HG03280 (cell line): Measurements from ENCODE around the gene FHAD1.

Experiments used
- ATAC-seq: cut with Tn5 transposase; IDR thresholded peaks from one replicate; pipeline ENCODE4 v1.9.1; 2021; ENCODE audit warnings: mild to moderate bottlenecking, moderate library complexity; ENCODE audit not compliant: unreplicated experiment

The FHAD1 gene

DNA sequence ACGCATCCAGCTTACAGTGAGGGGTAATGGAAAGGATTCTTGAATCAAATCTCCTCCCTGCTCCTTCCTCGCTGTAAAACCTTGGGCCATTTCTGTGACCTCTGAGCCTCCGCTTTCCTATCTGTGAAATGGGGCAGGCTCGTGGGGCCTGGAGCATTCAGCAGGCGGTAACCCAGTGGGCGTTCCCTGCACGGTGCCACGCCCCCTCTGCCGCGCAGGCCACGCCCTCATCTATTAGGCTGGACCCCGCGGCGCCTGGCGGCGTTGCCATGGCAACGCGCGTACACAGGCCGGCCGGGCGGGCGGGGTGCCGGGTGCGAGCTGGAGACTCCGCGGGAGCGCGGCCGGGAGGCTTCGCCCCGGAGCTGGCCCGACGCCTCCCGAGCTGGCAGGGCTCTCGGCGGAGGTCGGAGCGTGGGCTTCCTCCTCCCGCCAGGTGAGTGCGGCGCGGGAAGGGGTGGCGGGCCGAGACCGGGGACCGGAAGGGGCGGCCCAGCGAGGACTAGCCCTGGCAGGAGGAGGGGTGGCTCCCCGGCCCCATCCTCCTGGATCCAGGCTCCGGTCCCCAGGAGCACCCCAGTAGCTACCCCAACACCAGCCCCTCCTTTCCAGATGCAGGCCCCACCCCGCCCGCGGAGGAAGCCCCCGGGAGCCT lies at the start of gene FHAD1:
Gene FHAD1 (plus strand): TSS at position 264 of the 655 bp plus-strand sequence. CDS start 4,562 bp downstream, outside the sequence.
- ATAC-seq, result no peak

DNA sequence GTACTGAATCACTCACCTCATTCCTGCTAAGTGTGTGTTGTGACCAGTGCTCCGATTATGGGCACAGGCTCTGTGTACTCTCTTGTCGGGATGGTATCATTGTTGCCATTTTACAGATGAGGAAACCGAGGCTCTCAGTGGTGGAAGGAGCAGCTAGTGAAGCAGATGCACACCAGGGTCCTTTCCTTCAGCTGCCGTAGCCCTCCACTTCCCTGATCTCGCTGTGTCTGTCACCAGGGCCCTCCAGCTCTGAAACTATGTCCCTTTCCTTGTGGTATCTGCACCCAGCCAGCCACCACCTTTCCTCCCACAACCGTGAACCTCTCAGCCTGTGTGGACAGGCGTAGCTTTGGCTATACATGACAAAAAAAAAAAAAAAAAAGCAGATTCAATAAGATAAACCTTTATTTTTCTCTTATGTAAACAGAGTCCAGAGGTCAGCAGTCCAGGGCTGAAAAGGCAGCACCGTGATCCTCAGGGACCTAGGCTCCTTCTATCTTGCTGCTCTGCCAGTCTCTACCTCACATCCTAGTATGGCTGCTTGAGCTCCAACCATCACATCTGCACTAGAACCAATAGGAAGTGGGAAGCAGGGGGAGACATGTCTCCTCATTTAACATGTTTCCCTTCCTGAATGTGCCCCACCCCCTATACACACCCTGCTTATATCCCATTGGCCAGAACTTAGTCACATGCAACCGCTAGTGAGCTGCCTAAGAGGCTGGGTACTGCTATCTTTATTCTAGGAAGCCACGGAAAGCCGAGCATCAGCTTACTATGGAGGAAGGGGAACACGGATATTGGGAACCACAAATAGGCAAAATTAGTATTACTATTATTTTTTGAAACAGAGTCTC lies 49.2 kb upstream of the FHAD1 start:
- ATAC-seq, result no peak

DNA sequence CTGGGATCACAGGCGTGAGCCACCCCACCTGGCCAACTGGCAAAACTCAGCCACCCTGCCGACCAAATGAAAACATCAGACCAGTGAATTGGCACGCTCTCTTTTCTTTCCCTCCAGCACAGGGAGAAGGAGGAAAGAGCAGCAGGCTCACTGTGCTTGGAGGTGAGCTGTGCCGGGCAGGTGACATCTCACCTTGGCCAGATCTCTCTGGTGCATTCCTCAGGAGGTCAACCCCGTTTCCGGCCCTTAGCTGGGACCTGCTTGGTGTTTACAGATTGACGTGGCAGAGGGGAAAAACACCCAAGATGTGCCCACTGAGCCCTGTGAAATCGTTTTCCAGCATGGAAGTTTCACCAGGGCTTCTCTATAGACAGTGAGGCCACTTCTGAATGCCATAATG lies 48.3 kb upstream of the FHAD1 start:
- ATAC-seq, result no peak

DNA sequence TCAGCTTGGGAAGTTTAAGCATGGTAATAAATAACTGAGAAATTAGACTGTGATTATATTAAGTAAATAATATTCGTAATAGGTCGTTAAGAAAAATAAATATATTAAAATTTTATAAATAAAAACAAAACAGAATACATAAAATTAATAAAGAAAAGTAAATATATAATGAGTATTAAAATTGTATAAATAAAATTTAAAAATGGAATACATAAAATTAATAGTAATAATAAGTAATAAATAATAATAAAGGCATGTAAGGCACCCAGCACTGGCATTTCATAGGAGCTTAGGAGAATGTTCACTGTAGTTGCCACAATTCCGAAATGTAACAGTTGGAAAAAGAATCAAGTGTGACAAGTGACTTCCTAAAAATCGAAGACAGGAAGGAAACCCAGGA lies 45.8 kb upstream of the FHAD1 start:
- no peak for ATAC-seq

DNA sequence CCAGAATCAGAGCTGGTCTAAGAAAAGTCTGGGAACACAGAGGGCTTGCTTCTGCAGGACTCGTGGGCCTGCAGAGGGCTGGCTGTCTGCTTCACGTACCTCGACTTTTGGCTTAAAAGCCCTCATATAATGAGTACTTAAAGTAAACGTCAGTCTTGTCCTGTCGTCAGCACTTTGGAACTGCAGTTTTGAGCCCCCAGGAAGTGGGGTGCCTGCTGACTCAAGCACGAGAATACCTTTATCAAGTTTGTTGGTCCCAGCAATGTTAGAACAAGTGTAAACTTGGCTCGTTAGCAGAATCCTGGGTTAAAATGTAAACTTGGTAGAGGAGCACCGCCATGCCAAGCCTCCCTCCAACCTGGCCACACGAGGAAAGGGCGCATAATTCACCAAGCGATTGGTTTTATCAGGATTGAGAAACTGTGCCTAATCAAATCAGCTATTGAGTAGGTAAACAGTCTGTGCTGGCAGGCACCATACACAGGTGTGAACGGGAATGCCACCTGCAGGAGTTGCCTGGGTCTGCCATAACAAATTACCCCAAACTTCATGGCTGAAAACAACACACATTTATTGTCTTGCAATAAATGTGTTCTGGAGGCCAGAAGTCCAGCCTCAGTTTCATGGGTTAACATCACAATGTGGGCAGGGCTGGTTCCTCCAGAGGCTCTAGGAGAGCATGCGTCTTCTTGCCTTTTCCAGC lies 45.0 kb upstream of the FHAD1 start:
- no peak for ATAC-seq

DNA sequence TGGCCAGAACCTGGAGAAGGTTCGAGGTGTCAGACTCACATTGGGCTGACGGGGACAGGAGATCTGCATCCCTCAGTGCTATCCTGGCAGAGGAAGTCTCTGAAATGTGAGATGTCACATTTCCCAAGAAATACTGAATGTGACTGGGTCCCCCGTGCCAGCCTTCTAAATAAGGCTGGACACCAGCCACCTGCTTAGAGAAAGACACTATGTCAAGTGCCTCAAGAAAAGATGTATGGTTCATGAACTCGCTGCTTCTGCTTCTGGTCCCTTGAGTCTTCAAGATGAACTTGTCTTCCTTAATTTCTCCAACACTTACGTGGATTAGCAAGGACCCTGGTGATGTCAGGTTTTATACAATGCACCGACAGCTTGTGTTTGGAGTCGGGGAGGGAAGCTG lies 42.1 kb upstream of the FHAD1 start:
- no peak for ATAC-seq

DNA sequence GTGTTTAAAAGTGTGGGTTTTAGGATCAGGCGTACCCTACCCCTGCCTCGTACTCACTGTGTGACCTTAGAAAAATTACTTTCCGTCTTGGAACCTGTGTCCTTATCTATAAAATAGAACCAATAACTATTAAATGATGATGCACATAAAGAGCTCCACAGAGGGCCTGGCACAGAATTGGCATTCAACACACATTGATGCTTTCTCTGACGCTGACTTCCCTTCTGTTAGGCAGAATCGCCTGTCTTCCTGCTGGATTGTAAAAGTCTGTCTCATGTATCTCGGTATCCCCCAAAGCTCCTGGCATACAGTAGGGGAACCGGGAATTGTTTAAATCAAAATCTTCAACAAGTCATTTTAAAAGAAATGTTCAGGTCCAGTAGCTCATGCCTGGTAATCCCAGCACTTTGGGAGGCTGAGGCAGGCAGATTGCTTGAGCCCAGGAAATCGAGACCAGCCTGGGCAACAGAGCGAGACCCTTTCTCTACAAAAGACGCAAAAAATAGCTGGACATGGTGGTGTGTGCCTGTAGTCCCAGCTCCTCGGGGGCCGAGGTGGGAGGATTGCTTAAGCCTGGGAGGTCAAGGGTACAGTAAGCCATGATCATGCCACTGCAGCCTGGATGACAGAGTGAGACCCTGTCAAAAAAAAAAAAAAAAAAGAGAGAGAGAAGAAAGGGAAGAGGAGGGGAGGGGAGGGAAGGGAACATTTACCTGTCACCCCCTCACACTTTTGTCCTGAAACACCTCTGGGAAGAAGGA lies 41.3 kb upstream of the FHAD1 start:
- ATAC-seq, result no peak

DNA sequence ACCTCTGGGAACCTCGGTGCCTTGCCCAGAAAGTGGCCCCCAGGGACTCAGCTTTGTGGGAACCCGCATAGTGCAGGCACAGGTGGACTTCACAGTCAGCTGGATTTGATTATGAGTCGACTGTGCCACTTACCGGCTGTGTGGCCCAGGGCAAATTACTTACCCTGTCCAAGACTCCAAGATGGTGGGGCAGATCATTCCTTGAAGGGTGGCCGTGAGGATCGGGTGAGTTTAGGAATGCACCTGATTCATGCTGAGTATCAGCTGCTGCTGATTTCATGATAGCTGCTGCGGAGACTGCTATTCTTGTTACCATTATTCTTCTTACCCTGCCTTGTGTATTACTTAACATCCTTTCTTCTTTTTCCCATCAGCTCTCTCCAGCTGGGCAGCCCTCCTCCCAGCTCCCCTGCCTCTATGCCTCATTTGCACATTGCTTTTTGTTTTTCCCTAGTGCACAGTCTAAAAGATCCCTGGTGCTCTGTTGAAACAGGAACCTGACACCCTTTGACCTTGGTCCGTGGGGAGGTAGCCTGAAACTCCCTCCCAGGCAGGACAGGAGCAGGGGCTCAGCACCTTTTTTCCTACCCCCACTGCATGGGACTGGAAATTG lies 40.5 kb upstream of the FHAD1 start:
- ATAC-seq, result no peak

DNA sequence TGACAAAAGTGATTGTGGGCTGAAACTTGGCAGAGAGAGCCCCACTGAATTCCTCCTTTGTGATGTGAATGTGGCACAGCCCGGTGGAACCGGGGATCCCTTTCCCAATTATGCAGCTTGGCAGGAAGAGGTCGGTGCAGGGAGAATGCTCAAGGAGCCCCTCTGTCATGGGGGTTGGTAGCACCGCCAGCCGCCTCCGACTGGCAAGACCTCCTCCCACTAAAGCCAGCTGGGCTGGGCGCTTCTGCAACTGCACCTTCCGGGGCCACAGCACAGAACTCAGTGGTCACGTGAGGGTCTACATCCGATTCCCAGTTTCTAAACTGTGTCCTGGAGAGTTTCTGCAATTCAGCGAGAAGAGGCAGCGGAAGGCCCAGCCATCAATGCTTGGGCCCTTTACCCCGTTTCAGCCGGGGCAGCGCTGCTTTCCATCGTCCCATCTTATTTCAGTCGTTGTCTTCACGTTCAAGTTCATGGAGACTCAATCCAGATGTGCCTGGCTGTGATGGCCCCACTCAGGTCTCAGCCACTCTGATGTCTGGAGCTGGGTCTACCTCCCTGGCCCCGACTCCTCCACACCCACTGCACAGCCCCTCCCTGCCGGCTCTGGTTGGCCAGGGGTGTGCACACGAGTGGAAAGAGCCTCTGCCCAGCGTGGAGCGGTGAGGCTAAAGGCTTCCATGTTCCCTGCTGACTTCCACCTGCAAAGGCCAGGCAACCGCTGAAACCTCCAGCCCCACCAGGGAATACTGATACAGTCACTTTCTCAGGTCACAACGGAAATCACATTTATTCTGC lies 39.8 kb upstream of the FHAD1 start:
- ATAC-seq, result no peak

DNA sequence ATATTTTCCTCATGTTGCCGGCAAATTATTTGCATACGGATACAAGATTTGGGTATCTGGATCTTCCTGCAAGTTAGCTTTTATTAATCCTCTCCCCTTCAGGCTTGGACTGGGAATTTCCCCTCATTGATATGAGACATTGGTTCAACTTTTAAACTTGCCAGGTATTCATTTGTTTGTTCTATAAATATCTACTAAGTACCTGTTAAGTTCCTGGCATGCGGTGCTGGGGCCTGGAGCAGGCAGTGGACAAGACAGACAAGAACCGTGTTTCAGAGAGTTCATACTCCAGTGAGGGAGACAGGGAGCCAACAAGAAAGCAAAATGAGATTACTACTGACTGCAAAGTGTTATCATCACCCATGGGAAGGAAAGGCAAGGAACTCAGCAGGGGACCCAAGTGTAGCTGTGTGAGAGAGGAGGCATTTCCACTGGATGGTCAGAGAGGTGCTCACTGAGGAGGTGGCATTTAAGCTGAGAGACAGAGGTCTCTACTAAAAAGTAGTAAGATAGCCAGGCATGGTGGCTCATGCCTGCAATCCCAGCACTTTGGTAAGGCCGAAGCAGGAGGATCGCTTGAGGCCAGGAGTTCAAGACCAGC lies 39.1 kb upstream of the FHAD1 start:
- ATAC-seq, result no peak

DNA sequence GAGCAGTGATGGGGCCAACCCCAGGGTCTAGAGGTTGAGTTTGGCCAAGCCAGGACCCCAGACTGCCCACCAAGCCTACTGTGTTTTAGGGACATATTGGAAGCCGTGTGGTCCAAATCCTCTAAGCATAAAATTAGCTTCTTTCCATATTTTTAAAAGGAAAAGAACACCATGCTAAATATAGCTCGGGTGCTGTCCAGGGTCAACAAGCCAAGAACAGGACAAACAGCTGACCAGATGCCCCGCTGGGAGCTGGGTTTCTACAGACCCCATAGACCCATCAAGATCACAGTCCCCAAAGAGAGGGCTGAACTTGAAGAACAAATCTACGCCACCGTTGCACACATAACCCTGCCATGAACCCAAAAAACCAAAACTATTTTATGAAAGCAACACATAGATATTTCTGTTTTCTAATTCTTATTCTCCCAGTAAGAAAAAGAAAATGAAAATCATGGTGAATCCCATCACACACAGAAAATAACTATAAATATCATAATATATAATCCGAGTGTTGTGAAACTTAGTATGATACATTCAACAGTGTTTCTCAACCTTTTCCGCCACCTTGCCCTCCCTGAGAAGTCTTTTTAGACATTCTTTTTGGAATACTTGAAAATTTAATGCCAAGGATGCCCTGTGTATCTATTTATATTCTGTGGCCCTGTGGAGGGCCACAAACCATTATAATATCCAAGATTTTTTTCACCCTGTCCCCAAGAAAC lies 36.2 kb upstream of the FHAD1 start:
- no peak for ATAC-seq

DNA sequence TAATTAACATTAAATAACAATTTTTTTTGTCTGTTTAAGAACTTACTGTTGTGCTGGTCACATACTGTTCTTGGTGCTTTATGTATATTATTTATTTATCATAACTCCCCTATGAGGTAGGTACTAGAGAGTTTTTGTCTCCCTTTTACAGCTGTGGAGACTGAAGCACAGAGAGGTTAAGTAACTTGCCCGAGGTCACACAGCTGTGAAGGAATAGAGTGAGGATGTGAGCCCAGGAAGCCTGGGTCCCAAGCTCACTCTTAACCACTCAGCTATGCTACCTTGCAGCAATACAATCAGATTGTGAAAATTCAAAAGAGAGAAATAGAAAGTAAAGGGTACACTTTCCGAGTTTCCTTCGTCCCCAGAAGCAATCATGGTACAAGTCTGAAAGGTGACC lies 35.6 kb upstream of the FHAD1 start:
- no peak for ATAC-seq

DNA sequence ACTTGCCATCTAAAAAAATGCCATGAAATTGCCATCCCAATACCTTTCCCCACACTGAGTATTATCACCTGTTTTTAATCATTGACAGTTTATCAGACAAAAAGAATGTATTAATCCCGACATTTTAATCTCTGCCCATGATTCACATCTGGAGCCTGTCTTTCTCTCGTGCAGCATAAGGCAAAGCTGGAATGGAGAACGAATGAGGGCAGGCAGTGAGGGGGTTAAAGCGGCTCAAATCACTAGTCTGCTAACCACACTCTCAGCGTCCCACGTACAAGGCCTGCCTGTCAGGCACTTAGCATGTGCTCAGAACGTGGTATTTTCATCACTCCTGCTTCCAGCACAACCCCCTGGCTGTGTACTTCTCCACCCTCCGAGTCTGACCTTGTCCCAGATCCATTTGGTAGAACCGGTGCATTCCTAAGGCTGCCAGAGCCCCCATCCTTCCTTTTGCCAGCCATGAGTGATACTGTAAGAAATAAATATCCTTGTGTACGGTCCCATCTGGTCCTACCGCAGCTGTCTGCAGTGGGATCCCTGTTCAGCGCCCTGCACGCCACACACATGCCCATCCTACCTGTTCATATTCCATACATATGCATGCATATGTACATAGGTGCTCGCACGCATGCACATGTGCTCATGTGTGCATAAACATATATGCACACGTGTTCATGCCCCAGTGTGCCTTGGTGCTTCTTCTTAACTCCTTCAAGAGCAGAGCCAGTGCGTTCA lies 34.6 kb upstream of the FHAD1 start:
- no peak for ATAC-seq

DNA sequence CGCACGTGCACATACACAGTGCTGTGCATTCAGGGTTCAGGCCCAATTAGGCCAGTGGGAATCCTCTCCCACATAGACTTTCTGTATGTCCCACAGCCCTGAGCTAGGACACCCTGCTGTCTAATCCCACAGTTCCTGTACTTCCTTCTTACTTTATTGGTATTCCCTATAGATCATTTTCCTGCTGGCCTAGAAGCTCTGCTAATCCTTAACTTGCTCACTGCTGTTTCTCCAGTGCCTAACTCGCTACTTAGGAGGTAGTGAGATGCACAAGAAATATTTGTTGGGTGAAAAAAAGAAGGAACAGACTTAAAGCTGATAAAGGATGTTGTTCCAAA lies 34.1 kb upstream of the FHAD1 start:
- ATAC-seq, result no peak

DNA sequence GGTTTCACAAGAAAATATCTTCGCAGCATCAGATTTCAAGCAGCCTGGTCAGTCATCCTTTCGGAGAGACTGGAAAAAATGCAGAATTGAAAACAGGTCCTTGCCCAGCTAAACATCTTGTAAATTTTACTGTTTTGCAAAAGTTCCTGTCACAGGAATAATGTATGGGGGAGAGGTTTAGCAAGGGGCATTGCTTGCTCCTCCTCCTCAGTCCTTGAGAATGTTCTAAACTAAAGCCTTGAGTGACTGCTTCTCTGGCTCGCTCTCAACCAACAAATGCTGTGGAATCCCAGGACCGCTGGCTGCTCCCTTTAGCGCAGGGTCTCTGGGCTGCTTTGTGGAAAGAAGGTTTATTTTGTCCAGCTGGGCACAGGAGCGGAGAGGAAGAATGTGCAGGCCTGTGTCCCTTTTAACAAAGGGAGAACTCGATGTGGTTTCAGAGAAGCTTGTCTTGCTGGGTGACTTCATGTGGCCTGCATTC lies 33.6 kb upstream of the FHAD1 start:
- ATAC-seq, result no peak

DNA sequence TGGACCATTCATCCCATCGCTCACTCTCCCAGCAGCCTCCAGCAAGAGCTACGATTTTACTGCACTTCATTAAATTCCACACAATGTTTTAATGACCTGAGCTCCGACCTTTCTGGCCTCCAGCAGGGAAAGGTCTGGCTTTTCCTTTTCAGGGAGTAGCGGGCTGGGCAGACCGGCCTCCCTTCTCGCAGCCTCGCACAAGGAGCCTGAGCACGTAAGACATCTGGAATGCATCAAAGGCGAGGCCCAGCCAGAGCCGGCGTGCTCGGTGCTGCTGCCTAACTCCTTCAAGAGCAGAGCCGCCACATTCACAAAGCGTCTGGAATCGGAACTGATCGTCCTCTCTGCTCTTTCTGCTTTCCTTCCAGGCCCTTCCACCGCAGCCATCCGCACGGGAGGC lies 32.5 kb upstream of the FHAD1 start:
- no peak for ATAC-seq

DNA sequence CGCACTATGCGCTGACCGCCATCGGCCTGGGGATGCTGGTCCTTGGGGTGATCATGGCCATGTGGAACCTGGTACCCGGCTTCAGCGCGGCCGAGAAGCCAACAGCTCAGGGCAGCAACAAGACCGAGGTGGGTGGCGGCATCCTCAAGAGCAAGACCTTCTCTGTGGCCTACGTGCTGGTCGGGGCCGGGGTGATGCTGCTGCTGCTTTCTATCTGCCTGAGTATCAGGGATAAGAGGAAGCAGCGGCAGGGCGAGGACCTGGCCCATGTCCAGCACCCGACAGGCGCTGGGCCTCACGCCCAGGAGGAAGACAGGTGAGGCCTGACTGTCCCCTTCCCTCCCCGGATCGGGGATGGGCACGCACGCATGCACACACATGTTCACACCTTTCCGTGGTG lies 31.9 kb upstream of the FHAD1 start:
- ATAC-seq, result no peak

DNA sequence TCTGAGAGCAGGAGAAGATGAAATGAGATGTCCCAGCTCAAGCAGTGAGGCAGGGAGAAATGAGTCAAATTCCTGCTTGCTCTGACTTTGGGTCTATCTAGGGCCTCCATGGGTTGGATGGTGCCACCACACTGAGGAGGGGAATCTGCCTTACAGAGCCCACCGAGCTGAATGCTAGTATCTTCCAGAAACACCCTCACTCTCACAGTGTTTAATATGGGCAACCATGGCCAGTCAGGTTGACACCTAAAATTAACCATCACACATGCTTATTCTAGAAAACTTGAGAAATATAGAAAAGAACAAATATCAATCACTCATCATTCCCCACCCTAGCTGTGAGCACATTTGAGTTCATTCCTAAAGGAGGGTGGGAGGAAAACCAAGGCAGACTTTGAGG lies 29.4 kb upstream of the FHAD1 start:
- ATAC-seq, result no peak
